WI38 (cell line): ENCODE measurements around the gene UBE4B.
"Not testable (repeated sequence)": the region's sequence is repeated elsewhere in the genome, so short reads cannot be mapped to it uniquely, and the experiment has no call there.

Source experiments
- H3K4me3 ChIP-seq: 2 replicates; pipeline ENCODE4 v1.5.1; 2011; ENCODE audit warnings: low read depth, mild to moderate bottlenecking, control low read depth, low read length
- CTCF ChIP-seq: IDR thresholded peaks from 2 replicates; pipeline ENCODE4 v1.5.1; 2012; ENCODE audit warnings: low read depth, mild to moderate bottlenecking, control low read depth, low read length

Gene UBE4B

DNA sequence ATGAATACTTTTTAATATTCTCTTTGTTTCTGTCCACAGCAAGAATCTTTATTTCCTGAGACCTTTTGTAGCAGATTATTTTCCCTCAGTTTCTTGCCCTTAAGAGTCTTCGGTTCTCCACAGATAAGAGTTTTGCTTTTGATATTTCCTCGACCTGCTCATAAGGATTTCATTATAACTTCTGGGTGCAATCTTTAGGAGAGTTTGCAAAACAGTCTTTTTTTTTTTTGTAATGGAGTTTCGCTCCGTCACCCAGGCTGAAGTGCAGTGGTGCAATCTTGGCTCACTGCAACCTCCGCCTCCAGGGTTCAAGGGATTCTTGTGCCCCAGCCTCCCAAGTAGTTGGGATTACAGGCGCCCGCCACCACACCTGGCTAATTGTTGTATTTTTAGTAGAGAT, 10.1 kb upstream of the UBE4B start:
- no peak overlapping the region for H3K4me3 ChIP-seq
- no peak for TF ChIP-seq CTCF

DNA sequence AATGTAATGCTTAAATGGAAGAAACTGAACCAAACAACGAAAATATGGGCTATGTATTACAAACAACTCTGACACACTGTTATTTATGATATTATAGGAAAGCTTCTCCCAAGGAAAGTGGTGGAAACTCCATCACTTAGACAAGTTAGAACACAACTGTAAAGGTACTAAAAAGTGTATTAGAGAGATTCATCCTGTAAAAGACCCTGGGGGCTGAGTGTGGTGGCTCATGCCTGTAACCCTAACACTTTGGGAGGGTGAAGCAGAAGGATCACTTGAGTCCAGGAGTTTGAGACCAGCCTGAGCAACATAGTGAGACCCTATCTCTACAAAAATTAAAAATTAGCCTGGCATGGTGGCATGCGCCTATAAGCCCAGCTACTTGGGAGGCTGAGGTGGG, 7.4 kb upstream of the UBE4B start:
- no peak overlapping the region for H3K4me3 ChIP-seq
- no peak for TF ChIP-seq CTCF

GRCh38 chr1:10027027-10027426, 5.7 kb upstream of the UBE4B start:
- TF ChIP-seq CTCF = no peak
- H3K4me3 ChIP-seq = no peak overlapping the region

DNA sequence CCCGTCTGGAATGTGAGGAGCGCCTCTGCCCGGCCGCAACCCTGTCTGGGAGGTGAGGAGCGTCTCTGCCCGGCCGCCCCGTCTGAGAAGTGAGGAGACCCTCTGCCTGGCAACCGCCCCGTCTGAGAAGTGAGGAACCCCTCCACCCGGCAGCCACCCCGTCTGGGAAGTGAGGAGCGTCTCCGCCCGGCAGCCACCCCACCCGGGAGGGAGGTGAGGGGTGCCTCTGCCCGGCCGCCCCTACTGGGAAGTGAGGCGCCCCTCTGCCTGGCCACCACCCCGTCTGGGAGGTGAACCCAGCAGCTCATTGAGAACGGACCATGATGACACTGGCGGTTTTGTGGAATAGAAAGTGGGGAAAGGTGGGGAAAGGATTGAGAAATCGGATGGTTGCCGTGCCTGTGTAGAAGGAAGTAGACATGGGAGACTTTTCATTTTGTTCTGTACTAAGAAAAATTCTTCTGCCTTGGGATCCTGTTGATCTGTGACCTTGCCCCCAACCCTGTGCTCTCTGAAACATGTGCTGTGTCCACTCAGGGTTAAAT, 3.7 kb upstream of the UBE4B start:
- H3K4me3 ChIP-seq = not testable (repeated sequence)

GRCh38 chr1:10031461-10031860, 1.3 kb upstream of the UBE4B start:
- H3K4me3 ChIP-seq = no peak overlapping the region
- no peak for TF ChIP-seq CTCF

DNA sequence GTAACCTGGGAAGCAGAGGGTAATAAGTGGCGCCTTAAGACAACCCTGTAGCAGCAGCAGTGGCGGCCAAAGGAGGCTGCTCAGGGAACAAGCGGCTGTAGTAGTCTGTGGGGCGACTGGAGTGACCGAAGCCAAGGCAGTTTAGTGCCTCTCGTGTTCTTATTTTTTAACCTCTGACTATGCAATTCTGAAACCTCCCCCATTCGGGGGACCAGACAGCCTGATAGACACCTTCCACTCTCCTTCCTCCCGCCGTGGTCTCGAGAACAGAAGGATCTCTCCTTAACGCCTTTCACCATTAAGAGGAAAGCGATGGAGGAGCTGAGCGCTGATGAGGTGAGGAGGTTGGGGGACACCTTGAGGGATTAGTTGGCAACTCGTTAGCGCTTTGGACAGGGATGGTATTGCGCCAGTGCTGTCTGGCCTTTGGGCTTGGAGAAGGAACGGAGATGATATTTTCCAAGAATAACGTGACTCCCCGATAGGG, 644 bp downstream of the UBE4B start:
- H3K4me3 ChIP-seq = peak overlapping the region; percentile 86
- no peak for TF ChIP-seq CTCF

- no peak overlapping the region for H3K4me3 ChIP-seq
- TF ChIP-seq CTCF = no peak
Measured at GRCh38 chr1:10042746-10043145, 10.0 kb downstream of the UBE4B start.
